IPS DF 6.9 (cell line): ENCODE results near the gene EPS8L1.
"Not testable (repeated sequence)": the region's sequence is repeated elsewhere in the genome, so short reads cannot be mapped to it uniquely, and the experiment has no call there.

Source experiments
- DNase-seq: peaks from one replicate; pipeline ENCODE4 v3.0.0-alpha.2; 2013; ENCODE audit warnings: low read depth, low spot score
- H3K27ac ChIP-seq: one replicate; pipeline ENCODE4 v1.5.1; 2013; ENCODE audit warnings: low read length, control low read depth
- H3K27me3 ChIP-seq: 2 replicates; pipeline ENCODE4 v1.6.1; 2013; ENCODE audit warnings: mild to moderate bottlenecking, low read length; ENCODE audit not compliant: control insufficient read depth, insufficient read depth
- H3K36me3 ChIP-seq: 2 replicates; pipeline ENCODE4 v1.6.1; 2013; ENCODE audit warnings: low read length; ENCODE audit not compliant: control insufficient read depth, insufficient read depth
- H3K4me1 ChIP-seq: 2 replicates; pipeline ENCODE4 v1.6.1; 2013; ENCODE audit warnings: low read length; ENCODE audit not compliant: control insufficient read depth, insufficient read depth
- H3K4me3 ChIP-seq: 2 replicates; pipeline ENCODE4 v1.5.1; 2013; ENCODE audit warnings: mild to moderate bottlenecking, low read length
- H3K9me3 ChIP-seq: 2 replicates; pipeline ENCODE4 v1.6.1; 2013; ENCODE audit warnings: low read length, inconsistent platforms; ENCODE audit not compliant: control insufficient read depth, insufficient read depth
- WGBS: extraction: QIAGEN DNeasy Blood & Tissue Kit; methylation state at CpG from one replicate; pipeline ENCODE4 v1.1.7; 2013; ENCODE audit warnings: mixed read lengths, missing lambda C conversion rate; ENCODE audit not compliant: insufficient read length, insufficient coverage; 5-methylcytosine and 5-hydroxymethylcytosine counted together

The EPS8L1 gene

DNA sequence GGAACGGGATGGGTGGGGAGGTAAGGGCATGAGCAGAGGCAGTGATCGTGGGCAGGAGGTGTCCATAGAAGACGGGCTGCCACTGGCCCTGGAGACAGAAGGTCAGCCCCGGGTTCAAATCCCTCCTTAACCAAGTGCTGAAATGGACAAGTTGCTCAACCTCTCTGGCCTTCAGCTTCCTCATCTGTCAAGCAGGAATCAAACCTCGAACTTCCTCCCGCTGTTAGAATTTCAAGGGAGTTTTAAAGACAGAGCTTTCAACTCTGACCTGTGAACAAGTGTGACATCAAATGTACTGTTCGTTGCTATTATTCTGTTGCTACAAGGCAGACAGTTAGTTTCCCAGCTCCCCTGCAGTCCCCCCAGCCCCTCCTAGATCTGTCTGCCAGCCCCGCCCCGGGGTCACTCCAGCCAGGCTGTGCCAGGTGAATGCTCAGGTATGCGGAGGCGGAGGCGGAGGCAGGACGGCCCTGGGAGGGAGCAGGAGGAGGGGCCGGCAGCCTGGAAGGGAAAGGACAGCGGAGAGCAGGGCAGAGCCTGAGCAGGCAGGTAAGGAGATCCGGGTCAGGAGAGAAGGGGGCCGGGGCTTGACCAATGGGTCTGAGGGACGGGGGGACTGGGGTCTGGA, at the start of gene EPS8L1:
Gene EPS8L1 (plus strand): TSS at position 499 of the 628 bp plus-strand sequence. CDS start 576 bp downstream, outside the sequence.
- H3K4me1 ChIP-seq: peaks cover 6% of the 10 kb centered on the region
- DNase-seq: no peak
- no peaks in the 10 kb centered on the region for H3K36me3 ChIP-seq
- no peaks in the 10 kb centered on the region for H3K9me3 ChIP-seq
- WGBS: no CpG with 5 or more reads among the region's 18 CpGs
- H3K27me3 ChIP-seq: no peaks in the 10 kb centered on the region
- no peak within 1 kb of the TSS for H3K4me3 ChIP-seq
- no peak within 1 kb of the TSS for H3K27ac ChIP-seq

DNA sequence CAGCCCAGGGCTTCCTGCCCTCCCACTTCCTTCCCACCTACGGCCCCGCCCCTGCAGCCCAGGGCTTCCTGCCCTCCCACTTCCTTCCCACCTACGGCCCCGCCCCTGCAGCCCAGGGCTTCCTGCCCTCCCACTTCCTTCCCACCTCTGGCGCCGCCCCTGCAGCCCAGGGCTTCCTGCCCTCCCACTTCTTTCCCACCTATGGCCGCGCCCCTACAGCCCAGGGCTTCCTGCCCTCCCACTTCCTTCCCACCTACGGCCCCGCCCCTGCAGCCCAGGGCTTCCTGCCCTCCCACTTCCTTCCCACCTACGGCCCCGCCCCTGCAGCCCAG, 48.6 kb upstream of the EPS8L1 start:
- no CpG with 5 or more reads among the region's 12 CpGs for WGBS
- not testable (repeated sequence) for H3K36me3 ChIP-seq, H3K27ac ChIP-seq, H3K4me1 ChIP-seq, DNase-seq, H3K27me3 ChIP-seq, H3K4me3 ChIP-seq, H3K9me3 ChIP-seq

DNA sequence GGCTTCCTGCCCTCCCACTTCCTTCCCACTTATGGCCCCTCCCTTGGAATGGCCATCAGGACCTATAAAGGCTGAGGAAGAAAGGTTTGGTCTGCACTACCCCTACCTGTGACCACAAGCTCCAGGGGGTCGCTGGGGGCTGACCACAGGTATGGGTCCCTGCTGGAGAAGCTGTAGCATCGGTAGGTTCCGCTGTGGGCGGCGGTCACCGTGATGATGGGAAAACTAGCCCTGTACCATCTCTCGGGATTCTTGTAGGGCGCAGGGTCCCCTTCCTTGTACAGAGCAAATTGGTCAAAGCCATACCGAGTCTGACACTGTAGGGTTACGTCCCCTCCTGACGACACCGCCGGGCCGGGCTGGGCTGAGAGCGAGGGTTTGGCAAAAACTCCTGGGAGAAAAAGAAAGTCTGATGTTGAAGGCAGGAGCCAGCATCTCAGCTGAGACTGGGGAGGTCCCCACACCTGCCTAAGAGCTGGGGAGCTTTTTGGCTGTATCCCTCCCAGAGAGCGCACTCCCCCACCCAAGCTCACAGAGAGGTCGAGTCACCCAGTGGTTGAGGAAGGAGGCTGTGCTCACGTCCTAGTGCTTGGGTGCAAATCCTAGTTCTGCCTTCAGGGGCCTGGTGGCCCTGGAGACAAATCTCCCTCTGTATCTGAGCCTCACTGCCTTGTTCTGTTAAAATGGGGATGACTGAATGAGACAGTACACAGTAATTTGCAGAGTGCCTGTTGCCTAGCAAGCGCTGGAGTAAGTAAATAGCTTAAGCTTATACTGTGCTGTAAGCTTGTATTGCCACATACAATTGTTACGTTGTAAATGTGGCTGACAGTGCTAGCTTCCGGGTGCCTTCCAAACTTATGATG, 48.0 kb upstream of the EPS8L1 start:
- DNase-seq: no peak
- H3K27ac ChIP-seq: no peak overlapping the region
- H3K9me3 ChIP-seq: peaks cover 6% of the 10 kb centered on the region
- no peaks in the 10 kb centered on the region for H3K4me1 ChIP-seq
- no peaks in the 10 kb centered on the region for H3K27me3 ChIP-seq
- no peaks in the 10 kb centered on the region for H3K36me3 ChIP-seq
- WGBS: no CpG with 5 or more reads among the region's 21 CpGs
- H3K4me3 ChIP-seq: no peak overlapping the region

DNA sequence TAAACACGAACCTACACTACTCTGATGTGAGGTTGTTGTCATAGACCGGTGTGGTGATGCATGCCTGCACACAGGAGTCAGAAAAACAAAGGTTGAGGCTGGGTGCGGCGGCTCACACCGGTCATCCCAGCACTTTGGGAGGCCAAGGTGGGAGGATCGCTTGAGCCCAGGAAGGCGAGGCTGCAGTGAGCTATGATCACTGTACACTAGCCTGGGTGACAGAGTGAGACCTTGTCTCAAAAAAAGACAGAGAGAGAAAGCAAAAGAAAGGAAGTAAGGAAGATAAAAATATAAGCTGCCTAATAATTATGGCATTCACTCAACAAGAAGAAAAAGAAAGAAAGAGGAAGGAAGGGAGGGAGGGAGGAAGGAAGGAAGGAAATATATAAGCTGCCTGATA, 46.9 kb upstream of the EPS8L1 start:
- Histone ChIP-seq H3K27me3 (no peaks in the 10 kb centered on the region), H3K27ac (no peak overlapping the region), H3K4me3 (no peak overlapping the region), H3K36me3 (no peaks in the 10 kb centered on the region), H3K4me1 (no peaks in the 10 kb centered on the region), H3K9me3 (peaks cover 6% of the 10 kb centered on the region)
- DNase-seq: no peak
- WGBS: no CpG with 5 or more reads among the region's 7 CpGs

DNA sequence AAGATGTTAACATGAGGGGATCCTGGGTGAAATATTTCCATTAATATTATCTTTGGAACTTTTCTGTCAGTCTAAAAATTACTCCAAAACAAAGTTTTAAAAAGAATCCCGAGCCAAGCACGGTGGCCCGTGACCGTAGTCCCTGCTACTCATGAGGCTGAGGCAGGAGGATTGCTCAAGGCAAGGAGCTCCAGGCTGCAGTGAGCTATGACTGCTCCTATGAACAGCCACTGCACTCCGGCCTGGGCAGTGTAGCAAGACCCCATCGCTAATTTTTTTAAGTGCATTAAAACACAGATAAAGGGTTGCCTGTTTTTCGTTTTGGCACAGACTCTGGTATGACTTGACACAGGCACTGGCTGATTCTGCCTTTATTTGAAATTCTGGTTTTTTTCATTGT, 44.5 kb upstream of the EPS8L1 start:
- WGBS: no CpG with 5 or more reads among the region's 7 CpGs
- Histone ChIP-seq H3K36me3 (no peaks in the 10 kb centered on the region), H3K27ac (no peak overlapping the region), H3K27me3 (no peaks in the 10 kb centered on the region), H3K4me1 (no peaks in the 10 kb centered on the region), H3K9me3 (peaks cover 9% of the 10 kb centered on the region), H3K4me3 (no peak overlapping the region)
- DNase-seq: no peak

DNA sequence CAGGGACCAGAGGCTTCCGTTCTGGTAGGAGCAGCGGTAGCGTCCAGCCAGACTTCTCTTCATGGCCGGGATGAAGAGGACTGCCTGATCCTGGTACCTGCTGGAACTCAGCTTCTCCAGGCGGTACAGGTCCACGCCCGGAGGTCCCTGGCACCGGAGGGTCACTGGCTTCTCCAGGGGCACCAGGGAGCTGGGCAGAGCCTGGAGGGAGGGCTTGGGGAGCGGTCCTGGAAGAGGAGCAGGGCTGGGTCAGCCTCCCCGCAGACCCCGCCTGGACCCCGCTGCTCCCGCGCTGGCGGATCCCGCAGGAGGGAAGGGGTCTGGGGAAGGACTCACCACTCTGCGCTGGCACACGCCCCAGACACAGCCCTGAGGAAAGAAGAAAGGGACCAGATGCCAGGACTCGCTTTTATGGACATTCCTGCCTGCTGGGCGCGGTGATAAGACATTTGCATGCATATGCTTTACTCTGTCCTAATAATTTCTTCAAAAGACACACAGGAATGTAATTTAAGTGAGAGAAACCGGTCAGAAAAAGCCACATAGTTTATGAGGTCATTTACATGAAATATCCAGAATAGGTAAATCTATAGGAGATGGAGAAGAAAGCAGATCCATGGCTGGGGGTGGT, 43.4 kb upstream of the EPS8L1 start:
- Histone ChIP-seq H3K9me3 (peaks cover 9% of the 10 kb centered on the region), H3K36me3 (no peaks in the 10 kb centered on the region), H3K4me3 (no peak overlapping the region), H3K27ac (no peak overlapping the region), H3K27me3 (no peaks in the 10 kb centered on the region), H3K4me1 (no peaks in the 10 kb centered on the region)
- WGBS: no CpG with 5 or more reads among the region's 22 CpGs
- DNase-seq: no peak

DNA sequence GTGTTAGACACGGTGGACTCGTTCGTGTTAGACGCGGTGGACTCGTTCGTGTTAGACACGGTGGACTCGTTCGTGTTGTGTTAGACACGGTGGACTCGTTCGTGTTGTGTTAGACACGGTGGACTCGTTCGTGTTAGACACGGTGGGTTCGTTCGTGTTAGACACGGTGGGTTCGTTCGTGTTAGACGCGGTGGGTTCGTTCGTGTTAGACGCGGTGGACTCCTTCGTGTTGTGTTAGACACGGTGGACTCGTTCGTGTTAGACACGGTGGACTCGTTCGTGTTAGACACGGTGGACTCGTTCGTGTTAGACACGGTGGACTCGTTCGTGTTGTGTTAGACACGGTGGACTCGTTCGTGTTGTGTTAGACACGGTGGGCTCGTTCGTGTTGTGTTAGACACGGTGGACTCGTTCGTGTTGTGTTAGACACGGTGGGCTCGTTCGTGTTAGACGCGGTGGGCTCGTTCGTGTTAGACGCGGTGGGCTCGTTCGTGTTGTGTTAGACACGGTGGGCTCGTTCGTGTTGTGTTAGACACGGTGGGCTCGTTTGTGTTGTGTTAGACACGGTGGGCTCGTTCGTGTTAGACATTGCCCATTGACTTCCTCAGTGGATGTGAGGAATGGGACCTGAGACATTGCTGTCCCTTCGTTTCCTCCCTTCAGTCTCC, 42.6 kb upstream of the EPS8L1 start:
- WGBS: 97% methylated on average over 12 of the region's 70 CpGs
- not testable (repeated sequence) for H3K27ac ChIP-seq, DNase-seq, H3K4me1 ChIP-seq, H3K9me3 ChIP-seq, H3K36me3 ChIP-seq, H3K4me3 ChIP-seq, H3K27me3 ChIP-seq

DNA sequence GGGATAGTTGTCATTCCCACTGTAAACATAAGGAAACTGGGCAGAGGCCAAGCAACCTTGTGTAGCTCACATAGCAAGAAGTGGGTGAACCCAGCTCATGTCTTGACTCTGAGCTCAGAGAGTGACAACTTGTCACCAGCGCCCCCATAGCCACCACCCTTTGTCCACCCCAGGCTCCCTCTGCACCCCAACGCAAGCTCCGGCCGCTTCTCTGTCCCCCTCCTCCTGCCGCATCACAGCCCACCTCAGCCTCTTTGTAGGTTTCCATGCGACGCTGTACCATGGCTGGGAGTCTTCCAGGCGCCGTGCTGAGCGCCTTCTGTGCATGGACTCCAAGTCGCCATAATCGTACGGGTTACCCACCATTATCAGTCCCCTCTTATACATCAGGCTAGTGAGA, 40.9 kb upstream of the EPS8L1 start:
- Histone ChIP-seq H3K4me1 (no peaks in the 10 kb centered on the region), H3K27ac (no peak overlapping the region), H3K9me3 (peaks cover 4% of the 10 kb centered on the region; the same call in 1 of the 2 replicates), H3K4me3 (no peak overlapping the region), H3K27me3 (no peaks in the 10 kb centered on the region), H3K36me3 (no peaks in the 10 kb centered on the region)
- DNase-seq: no peak
- WGBS: no CpG with 5 or more reads among the region's 13 CpGs

DNA sequence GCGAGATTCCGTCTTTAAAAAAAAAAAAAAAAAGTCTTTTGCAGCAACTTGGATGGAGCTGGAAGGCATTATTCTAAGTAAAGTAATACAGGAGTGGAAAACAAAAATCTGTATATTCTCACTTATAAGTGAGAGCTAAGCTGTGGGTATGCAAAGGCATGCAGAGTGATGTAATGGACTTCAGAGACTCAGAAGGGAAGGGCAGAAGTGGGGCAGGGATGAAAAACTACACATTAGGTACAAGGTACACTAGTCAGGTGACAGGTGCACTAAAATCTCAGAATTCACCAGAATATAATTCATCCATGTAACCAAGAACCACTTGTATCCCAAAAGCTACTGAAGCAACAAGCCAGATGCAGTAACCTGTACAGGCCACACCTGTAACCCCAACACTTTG, 39.6 kb upstream of the EPS8L1 start:
- H3K4me3 ChIP-seq: no peak overlapping the region
- no peaks in the 10 kb centered on the region for H3K4me1 ChIP-seq
- H3K27ac ChIP-seq: no peak overlapping the region
- no peaks in the 10 kb centered on the region for H3K27me3 ChIP-seq
- H3K36me3 ChIP-seq: no peaks in the 10 kb centered on the region
- no peak for DNase-seq
- H3K9me3 ChIP-seq: peaks cover 3% of the 10 kb centered on the region; the same call in 1 of the 2 replicates
- WGBS: no CpG with 5 or more reads among the region's 2 CpGs

DNA sequence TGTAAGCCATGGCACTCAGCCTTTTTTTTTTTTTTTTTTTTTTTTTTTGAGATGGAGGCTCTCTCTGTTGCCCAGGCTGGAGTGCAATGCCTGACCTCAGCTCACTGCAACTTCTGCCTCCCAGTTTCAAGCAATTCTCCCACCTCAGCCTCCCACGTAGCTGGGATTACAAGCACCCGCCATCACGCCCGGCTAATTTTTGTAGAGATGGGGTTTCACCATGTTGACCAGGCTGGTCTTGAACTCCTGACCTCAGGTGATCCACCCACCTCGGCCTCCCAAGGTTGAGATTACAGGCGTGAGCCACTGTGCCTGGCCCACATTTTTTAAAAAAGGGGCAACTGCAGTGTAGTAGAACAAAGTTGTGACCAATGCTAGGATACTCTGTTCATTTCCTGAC, 38.1 kb upstream of the EPS8L1 start:
- not testable (repeated sequence) for DNase-seq, H3K4me3 ChIP-seq, H3K4me1 ChIP-seq, H3K9me3 ChIP-seq, H3K27me3 ChIP-seq, H3K27ac ChIP-seq, H3K36me3 ChIP-seq
- no CpG with 5 or more reads among the region's 6 CpGs for WGBS
